NT2/D1 (cell line): ENCODE measurements around the gene VPS39.

Experiments
- DNase-seq: peaks from one replicate; pipeline ENCODE4 v3.0.0-alpha.2; 2011; ENCODE audit warnings: low read depth, low spot score
- H3K27me3 ChIP-seq: 2 replicates; pipeline ENCODE4 v1.6.0; 2011; ENCODE audit warnings: mild to moderate bottlenecking; ENCODE audit not compliant: insufficient read length, insufficient read depth
- H3K36me3 ChIP-seq: 2 replicates; pipeline ENCODE4 v1.6.1; 2011; ENCODE audit warnings: mild to moderate bottlenecking, low read length, mixed read lengths; ENCODE audit not compliant: insufficient read depth, insufficient read length
- H3K4me1 ChIP-seq: 2 replicates; pipeline ENCODE4 v1.5.1; 2011; ENCODE audit not compliant: insufficient read depth, insufficient read length
- H3K4me3 ChIP-seq: 2 replicates; pipeline ENCODE4 v1.5.1; 2011; ENCODE audit warnings: low read depth; ENCODE audit not compliant: insufficient read length
- H3K9ac ChIP-seq: 2 replicates; pipeline ENCODE4 v1.6.0; 2011; ENCODE audit warnings: low read depth; ENCODE audit not compliant: insufficient read length
- H3K9me3 ChIP-seq: 2 replicates; pipeline ENCODE4 v1.5.1; 2011; ENCODE audit warnings: mild to moderate bottlenecking, low read length; ENCODE audit not compliant: insufficient read depth
- SUZ12 ChIP-seq: IDR thresholded peaks from 2 replicates; pipeline ENCODE4 v1.6.1; 2011; ENCODE audit not compliant: insufficient read length, insufficient read depth; ENCODE audit errors: extremely low read depth
- YY1 ChIP-seq: IDR thresholded peaks from 2 replicates; pipeline ENCODE4 v1.6.1; 2011; ENCODE audit not compliant: insufficient read length, insufficient read depth
- ZNF274 ChIP-seq: IDR thresholded peaks from 2 replicates; pipeline ENCODE4 v1.6.1; 2011; ENCODE audit warnings: mild to moderate bottlenecking, low read depth, low read length

The VPS39 gene

GRCh38 chr15:42158941-42159340 is 49.2 kb downstream of the VPS39 start:
- H3K9ac ChIP-seq, result no peak overlapping the region
- H3K36me3 ChIP-seq, result peaks cover 55% of the 10 kb centered on the region
- H3K4me1 ChIP-seq, result peaks cover 8% of the 10 kb centered on the region
- H3K4me3 ChIP-seq, result no peak overlapping the region
- DNase-seq, result no peak
- TF ChIP-seq SUZ12 (no peak), ZNF274 (no peak), YY1 (no peak)
- no peaks in the 10 kb centered on the region for H3K27me3 ChIP-seq
- no peaks in the 10 kb centered on the region for H3K9me3 ChIP-seq

- H3K36me3 ChIP-seq, result peaks cover 47% of the 10 kb centered on the region
- DNase-seq, result no peak
Observed at GRCh38 chr15:42157981-42158765, 49.9 kb downstream of the VPS39 start.

GRCh38 chr15:42157381-42157780 is 50.7 kb downstream of the VPS39 start:
- Histone ChIP-seq H3K4me1 (peaks cover 8% of the 10 kb centered on the region), H3K36me3 (peaks cover 39% of the 10 kb centered on the region), H3K27me3 (no peaks in the 10 kb centered on the region), H3K4me3 (no peak overlapping the region), H3K9ac (no peak overlapping the region), H3K9me3 (no peaks in the 10 kb centered on the region)
- no peak for DNase-seq
- TF ChIP-seq ZNF274 (no peak), YY1 (no peak), SUZ12 (no peak)

More at GRCh38 chr15:42157981-42158765, 49.9 kb downstream of the VPS39 start:
- H3K9ac ChIP-seq, result no peak overlapping the region
- no peaks in the 10 kb centered on the region for H3K27me3 ChIP-seq
- no peak overlapping the region for H3K4me3 ChIP-seq
- no peaks in the 10 kb centered on the region for H3K9me3 ChIP-seq
- TF ChIP-seq YY1 (no peak), SUZ12 (no peak), ZNF274 (no peak)
- peaks cover 8% of the 10 kb centered on the region for H3K4me1 ChIP-seq

GRCh38 chr15:42156243-42156922 is 51.7 kb downstream of the VPS39 start, which contains the start of gene PLA2G4F:
TSS of gene PLA2G4F (minus strand) at chr15:42156636. CDS start at chr15:42156549, 87 bp downstream.
- Histone ChIP-seq H3K27me3 (no peaks in the 10 kb centered on the region), H3K9ac (no peak within 1 kb of the TSS), H3K4me1 (peaks cover 8% of the 10 kb centered on the region), H3K36me3 (peaks cover 29% of the 10 kb centered on the region), H3K4me3 (no peak within 1 kb of the TSS), H3K9me3 (no peaks in the 10 kb centered on the region)
- DNase-seq, result no peak
- TF ChIP-seq YY1, result no peak
- no peak for TF ChIP-seq SUZ12
- TF ChIP-seq ZNF274, result no peak

- no peak overlapping the region for H3K9ac ChIP-seq
- no peak for DNase-seq
Observed at GRCh38 chr15:42155546-42156242, 52.4 kb downstream of the VPS39 start.

GRCh38 chr15:42154956-42155355 is 53.1 kb downstream of the VPS39 start:
- TF ChIP-seq SUZ12, result no peak
- Histone ChIP-seq H3K9ac (no peak overlapping the region), H3K36me3 (peaks cover 15% of the 10 kb centered on the region), H3K4me1 (peaks cover 8% of the 10 kb centered on the region), H3K9me3 (no peaks in the 10 kb centered on the region), H3K27me3 (no peaks in the 10 kb centered on the region), H3K4me3 (no peak overlapping the region)
- no peak for DNase-seq

More at GRCh38 chr15:42155546-42156242, 52.4 kb downstream of the VPS39 start:
- Histone ChIP-seq H3K4me1 (peaks cover 8% of the 10 kb centered on the region), H3K4me3 (no peak overlapping the region), H3K36me3 (peaks cover 22% of the 10 kb centered on the region), H3K27me3 (no peaks in the 10 kb centered on the region), H3K9me3 (no peaks in the 10 kb centered on the region)
- TF ChIP-seq SUZ12 (no peak), ZNF274 (no peak), YY1 (no peak)
